ENCODE data around the gene PTPRT.

GRCh38 chr20:43046966-43047365 lies 142.7 kb downstream of the PTPRT start:
- no peak for TF ChIP-seq CTCF (conservative IDR thresholded peaks at IDR 0.05; ENCODE audit: low read depth, low read length)
- TF ChIP-seq EZH2 (IDR thresholded peaks at IDR 0.05; ENCODE audit: borderline replicate concordance, low read depth, low read length, poor library complexity, severe bottlenecking) = no peak
